Activated naive CD8-positive, alpha-beta T cell treated with anti-CD3 and anti-CD28 coated beads for 36 hours (primary cell): ENCODE results near the gene ERC1. TPM values are rescaled to one million over a fixed set of nuclear protein-coding genes. Genes with fewer than 3 reads are reported as not detected.

Experiments used
- DNase-seq: peaks from one replicate; pipeline ENCODE4 v3.0.0; 2021
- H3K27ac Mint-ChIP-seq: one replicate; pipeline ENCODE4 v1.8.0; 2022; ENCODE audit warnings: mild to moderate bottlenecking, moderate library complexity, mixed read lengths
- H3K27me3 Mint-ChIP-seq: one replicate; pipeline ENCODE4 v1.8.0; 2022; ENCODE audit warnings: mild to moderate bottlenecking, mixed read lengths
- H3K36me3 Mint-ChIP-seq: one replicate; pipeline ENCODE4 v1.8.0; 2021; ENCODE audit warnings: mild to moderate bottlenecking, mixed read lengths
- H3K4me1 Mint-ChIP-seq: one replicate; pipeline ENCODE4 v1.8.0; 2021; ENCODE audit warnings: mixed read lengths
- H3K4me3 Mint-ChIP-seq: one replicate; pipeline ENCODE4 v1.8.0; 2022; ENCODE audit warnings: mild to moderate bottlenecking, moderate library complexity, mixed read lengths
- H3K9me3 Mint-ChIP-seq: one replicate; pipeline ENCODE4 v1.8.0; 2022; ENCODE audit warnings: mixed read lengths
- total RNA-seq, 2 experiments: library from RNA; stranded (reverse); gene quantifications; one replicate each; pipeline ENCODE4 v1.2.3, GENCODE V29; 2021

Gene ERC1
- total RNA-seq, 2 experiments from 2014 or later = 24.0 to 25.5 TPM

- Mint-ChIP-seq H3K36me3 (peaks cover 33% of the 10 kb centered on the region), H3K4me3 (no peak overlapping the region), H3K9me3 (peaks cover 10% of the 10 kb centered on the region), H3K27me3 (no peaks in the 10 kb centered on the region), H3K27ac (no peak overlapping the region), H3K4me1 (no peaks in the 10 kb centered on the region)
- DNase-seq = no peak
These were observed 430.2 kb downstream of the ERC1 start for GRCh38 chr12:1421091-1421846.

- Mint-ChIP-seq H3K27ac (no peak overlapping the region), H3K9me3 (peaks cover 10% of the 10 kb centered on the region), H3K27me3 (no peaks in the 10 kb centered on the region), H3K4me3 (no peak overlapping the region), H3K4me1 (no peaks in the 10 kb centered on the region), H3K36me3 (peaks cover 27% of the 10 kb centered on the region)
- DNase-seq = no peak
These were observed 431.7 kb downstream of the ERC1 start for GRCh38 chr12:1422604-1423315.

- H3K4me1 Mint-ChIP-seq = no peaks in the 10 kb centered on the region
- H3K27ac Mint-ChIP-seq = no peak overlapping the region
- no peak overlapping the region for H3K4me3 Mint-ChIP-seq
- no peaks in the 10 kb centered on the region for H3K27me3 Mint-ChIP-seq
- no peak for DNase-seq
- peaks cover 16% of the 10 kb centered on the region for H3K36me3 Mint-ChIP-seq
- H3K9me3 Mint-ChIP-seq = peaks cover 8% of the 10 kb centered on the region
These were observed 433.8 kb downstream of the ERC1 start for GRCh38 chr12:1424674-1425395.

- Mint-ChIP-seq H3K4me1 (no peaks in the 10 kb centered on the region), H3K4me3 (no peak overlapping the region), H3K27ac (no peak overlapping the region), H3K27me3 (no peaks in the 10 kb centered on the region), H3K9me3 (peaks cover 8% of the 10 kb centered on the region), H3K36me3 (peaks cover 16% of the 10 kb centered on the region)
- no peak for DNase-seq
These were observed 434.3 kb downstream of the ERC1 start for GRCh38 chr12:1425396-1425729.

GRCh38 chr12:1428671-1429070 is 437.6 kb downstream of the ERC1 start:
- Mint-ChIP-seq H3K27ac (no peak overlapping the region), H3K27me3 (no peaks in the 10 kb centered on the region), H3K4me1 (no peaks in the 10 kb centered on the region), H3K36me3 (no peaks in the 10 kb centered on the region), H3K9me3 (no peaks in the 10 kb centered on the region), H3K4me3 (no peak overlapping the region)
- no peak for DNase-seq

- Mint-ChIP-seq H3K4me3 (no peak overlapping the region), H3K27ac (no peak overlapping the region), H3K9me3 (no peaks in the 10 kb centered on the region), H3K4me1 (no peaks in the 10 kb centered on the region), H3K36me3 (no peaks in the 10 kb centered on the region), H3K27me3 (no peaks in the 10 kb centered on the region)
- DNase-seq = no peak
These were observed 439.0 kb downstream of the ERC1 start for GRCh38 chr12:1429980-1430379.

- no peaks in the 10 kb centered on the region for H3K9me3 Mint-ChIP-seq
These were observed 443.4 kb downstream of the ERC1 start for GRCh38 chr12:1434296-1434955.

GRCh38 chr12:1435044-1435443 is 444.0 kb downstream of the ERC1 start:
- Mint-ChIP-seq H3K4me3 (no peak overlapping the region), H3K36me3 (peaks cover 3% of the 10 kb centered on the region), H3K27me3 (no peaks in the 10 kb centered on the region), H3K27ac (no peak overlapping the region), H3K9me3 (no peaks in the 10 kb centered on the region), H3K4me1 (no peaks in the 10 kb centered on the region)
- DNase-seq = no peak

More at GRCh38 chr12:1434296-1434955, 443.4 kb downstream of the ERC1 start:
- Mint-ChIP-seq H3K4me3 (no peak overlapping the region), H3K4me1 (no peaks in the 10 kb centered on the region), H3K36me3 (no peaks in the 10 kb centered on the region), H3K27me3 (no peaks in the 10 kb centered on the region), H3K27ac (no peak overlapping the region)
- no peak for DNase-seq

GRCh38 chr12:1435456-1435855 is 444.4 kb downstream of the ERC1 start:
- Mint-ChIP-seq H3K4me1 (no peaks in the 10 kb centered on the region), H3K27me3 (no peaks in the 10 kb centered on the region), H3K9me3 (no peaks in the 10 kb centered on the region), H3K4me3 (no peak overlapping the region), H3K27ac (no peak overlapping the region), H3K36me3 (peaks cover 3% of the 10 kb centered on the region)
- DNase-seq = no peak

GRCh38 chr12:1436015-1436414 is 445.0 kb downstream of the ERC1 start:
- Mint-ChIP-seq H3K4me3 (no peak overlapping the region), H3K27ac (no peak overlapping the region), H3K9me3 (no peaks in the 10 kb centered on the region), H3K4me1 (no peaks in the 10 kb centered on the region), H3K36me3 (peaks cover 3% of the 10 kb centered on the region), H3K27me3 (no peaks in the 10 kb centered on the region)
- no peak for DNase-seq

GRCh38 chr12:1436981-1437380 is 446.0 kb downstream of the ERC1 start:
- H3K27me3 Mint-ChIP-seq = no peaks in the 10 kb centered on the region
- no peak for DNase-seq
- no peaks in the 10 kb centered on the region for H3K4me1 Mint-ChIP-seq
- H3K4me3 Mint-ChIP-seq = no peak overlapping the region
- H3K9me3 Mint-ChIP-seq = no peaks in the 10 kb centered on the region
- H3K27ac Mint-ChIP-seq = no peak overlapping the region
- peaks cover 3% of the 10 kb centered on the region for H3K36me3 Mint-ChIP-seq

- H3K27me3 Mint-ChIP-seq = no peaks in the 10 kb centered on the region
- H3K4me3 Mint-ChIP-seq = no peak overlapping the region
- DNase-seq = no peak
- peaks cover 7% of the 10 kb centered on the region for H3K36me3 Mint-ChIP-seq
- no peaks in the 10 kb centered on the region for H3K4me1 Mint-ChIP-seq
- no peak overlapping the region for H3K27ac Mint-ChIP-seq
- no peaks in the 10 kb centered on the region for H3K9me3 Mint-ChIP-seq
These were observed 448.2 kb downstream of the ERC1 start for GRCh38 chr12:1439201-1439600.

- H3K4me3 Mint-ChIP-seq = no peak overlapping the region
- no peaks in the 10 kb centered on the region for H3K9me3 Mint-ChIP-seq
- H3K27ac Mint-ChIP-seq = no peak overlapping the region
- DNase-seq = no peak
- no peaks in the 10 kb centered on the region for H3K27me3 Mint-ChIP-seq
- no peaks in the 10 kb centered on the region for H3K4me1 Mint-ChIP-seq
- peaks cover 7% of the 10 kb centered on the region for H3K36me3 Mint-ChIP-seq
These were observed 448.7 kb downstream of the ERC1 start for GRCh38 chr12:1439687-1440086.

GRCh38 chr12:1443421-1444141 is 452.6 kb downstream of the ERC1 start:
- Mint-ChIP-seq H3K36me3 (peaks cover 19% of the 10 kb centered on the region), H3K27me3 (no peaks in the 10 kb centered on the region), H3K4me1 (no peaks in the 10 kb centered on the region), H3K27ac (no peak overlapping the region), H3K4me3 (no peak overlapping the region), H3K9me3 (no peaks in the 10 kb centered on the region)
- DNase-seq = no peak
